Measurements from ENCODE around the gene PXDC1. TPM values are rescaled to one million over a fixed set of nuclear protein-coding genes. Genes with fewer than 3 reads are reported as not detected.

Gene PXDC1
- total RNA-seq, 5 donors from 2014 or later (not counting 1 experiment from before 2014, with no cell fraction given) = 0.30 to 1.2 (median 0.41) TPM

Other genes starting within 250 kb of the PXDC1 start
- gene FAM50B, start 97.7 kb upstream of the PXDC1 start, total RNA-seq = 10 to 100 TPM in 3 of 5 donors, 1 to 10 TPM in 2; 2.3 to 14.9 (median 11.6) TPM

All from T-cell (primary cell).